Pancreas (tissue), 10 donors: ENCODE measurements around the gene WWC1. TPM values are rescaled to one million over a fixed set of nuclear protein-coding genes. Genes with fewer than 3 reads are reported as not detected.
A peak's percentile ranks its signal among the peaks of the same experiment; 100 is the strongest.

Experiments
- ATAC-seq, 4 donors: fragments of 200-7000 bp; cut with Tn5 transposase; one replicate each; pipeline versions ENCODE4 v1.8.0 to v1.9.1; 2020; ENCODE audit warnings: mild to moderate bottlenecking in 4 of 4, moderate library complexity in 4 of 4
- DNase-seq, 6 donors: peaks; one replicate each; pipeline ENCODE4 v3.0.0-alpha.2; 2020
- FAIRE-seq: peaks from 2 replicates; lab custom pipeline; 2012; peaks lifted over from hg19 to GRCh38; lab: Jason Lieb, UNC
- H3K27ac ChIP-seq, 4 donors: fragments of 200-600 bp; sonication (generic); 1 replicate in 3 of 4; 2 replicates in 1 of 4; pipeline versions ENCODE4 v1.5.0 to v1.8.0; 2020
- H3K27me3 ChIP-seq, 4 donors: fragments of 200-600 bp; one replicate each; pipeline ENCODE4 v1.8.0; 2021
- H3K36me3 ChIP-seq, 3 donors: fragments of 200-600 bp; sonication (generic) in 1 of 3; one replicate each; pipeline versions ENCODE4 v1.5.0 to v1.8.0; 2020 to 2021
- H3K4me1 ChIP-seq, 3 donors: fragments of 200-600 bp; one replicate each; pipeline ENCODE4 v1.8.0; 2021
- H3K4me3 ChIP-seq, 4 donors: fragments of 200-600 bp; sonication (generic) in 2 of 4; one replicate each; pipeline versions ENCODE4 v1.5.0 to v1.8.0; 2020 to 2021
- H3K9me3 ChIP-seq, 4 donors: fragments of 200-600 bp; one replicate each; pipeline ENCODE4 v1.8.0; 2021
- CTCF ChIP-seq, 4 donors: fragments of 200-600 bp; sonication (generic) in 3 of 4; IDR thresholded peaks; one replicate each; pipeline versions ENCODE4 v1.5.0 to v1.8.0; 2021; ENCODE audit warnings: antibody characterized with exemption in 4 of 4
- WGBS, 2 donors: extraction: QIAGEN DNeasy Blood & Tissue Kit; methylation state at CpG; one replicate each; pipeline ENCODE4 v1.1.7; 2013; 5-methylcytosine and 5-hydroxymethylcytosine counted together
- intact Hi-C, 3 donors: fragments of 100-400 bp; cut with DNase I; formaldehyde crosslinking; loops; one replicate each; pipeline versions ENCODE4 v1.11.1 to v1.14.2; 2022
- polyA plus RNA-seq, 2 donors: library from polyadenylated mRNA; stranded (reverse); fragments of 200-250 nt; gene quantifications; one replicate each; pipeline ENCODE4 v1.2.3, GENCODE V29; 2013
- total RNA-seq, 6 donors: library from RNA; stranded (reverse); fragmentation: NEBNext Ultra II Directional in 4 of 6; extraction: Animal tissue kit (Norgen Biotek cat#: 25700) in 4 of 6; gene quantifications; one replicate each; pipeline versions ENCODE4 v1.2.1 to v1.2.4, GENCODE V29; 2021 to 2023
- donor health status: healthy with polysubstance abuse.
- donor health status: DM: no; HTN: no; CAD: no; lungs with moderate emphysema.
- donor health status: DM: no; HTN: no; CAD: no.
- donor health status: control.
- donor health status: control.
- donor health status: Bipolar disorder and iron deficiency.
- donor health status: DM: yes; HTN: yes; CAD: no.
- donor health status: DM: no; HTN: no; CAD: no.
- donor health status: DM: no; HTN: no; CAD: no.
- donor health status: DM: yes; HTN: yes; CAD: no.

Gene WWC1
- total and polyA plus RNA-seq, 8 donors: 35.0 to 54.2 (median 38.7) TPM

GRCh38 chr5:168471785-168472184, 180.3 kb downstream of the WWC1 start:
- TF ChIP-seq CTCF (IDR thresholded peaks at IDR 0.05): no peak
- ATAC-seq: no peak
- no peak for DNase-seq
- Histone ChIP-seq H3K27ac (no peak overlapping the region), H3K27me3 (no peaks in the 10 kb centered on the region), H3K36me3 (peaks cover 0 to 32% (median 0%) of the 10 kb centered on the region in 3 donors), H3K4me1 (no peaks in the 10 kb centered on the region), H3K9me3 (no peaks in the 10 kb centered on the region), H3K4me3 (no peak overlapping the region)
- FAIRE-seq: no peak
- WGBS, 2 donors: 85 to 95% methylated on average over 4 of the region's 4 CpGs
- intact Hi-C loops: no loop called here

- Histone ChIP-seq H3K36me3 (peaks cover 0 to 31% (median 0%) of the 10 kb centered on the region in 3 donors), H3K4me1 (no peaks in the 10 kb centered on the region), H3K4me3 (no peak overlapping the region), H3K27ac (no peak overlapping the region), H3K9me3 (no peaks in the 10 kb centered on the region), H3K27me3 (no peaks in the 10 kb centered on the region)
- intact Hi-C loops: no loop called here
- 83 to 88% methylated on average over 5 of the region's 5 CpGs for WGBS, 2 donors
- no peak for TF ChIP-seq CTCF (IDR thresholded peaks at IDR 0.05)
- FAIRE-seq (no peak), ATAC-seq (peak in 2 of 4 donors; percentile 54 to 75), DNase-seq (no peak)
Measured at GRCh38 chr5:168472329-168472728, 180.9 kb downstream of the WWC1 start.

GRCh38 chr5:168474319-168474718, 182.9 kb downstream of the WWC1 start:
- Histone ChIP-seq H3K27ac (no peak overlapping the region), H3K4me1 (no peaks in the 10 kb centered on the region), H3K27me3 (no peaks in the 10 kb centered on the region), H3K36me3 (peaks cover 0 to 11% (median 0%) of the 10 kb centered on the region in 3 donors), H3K9me3 (no peaks in the 10 kb centered on the region), H3K4me3 (no peak overlapping the region)
- TF ChIP-seq CTCF (IDR thresholded peaks at IDR 0.05): no peak
- 55 to 58% methylated on average over 1 of the region's 1 CpG for WGBS, 2 donors
- intact Hi-C loops: no loop called here
- ATAC-seq (no peak), FAIRE-seq (no peak), DNase-seq (no peak)

- H3K27ac ChIP-seq: no peak overlapping the region
- intact Hi-C loops: no loop called here
- no peak overlapping the region for H3K4me3 ChIP-seq
- no peaks in the 10 kb centered on the region for H3K9me3 ChIP-seq
- FAIRE-seq: no peak
- H3K4me1 ChIP-seq: no peaks in the 10 kb centered on the region
- peaks cover 0 to 8% (median 0%) of the 10 kb centered on the region in 3 donors for H3K36me3 ChIP-seq
- no peaks in the 10 kb centered on the region for H3K27me3 ChIP-seq
- TF ChIP-seq CTCF (IDR thresholded peaks at IDR 0.05): no peak
- no peak for ATAC-seq
- no peak for DNase-seq
- WGBS, 2 donors: 48 to 54% methylated on average over 7 of the region's 7 CpGs
Measured at GRCh38 chr5:168477060-168477459, 185.6 kb downstream of the WWC1 start.

- no peak for DNase-seq
- H3K4me1 ChIP-seq: no peaks in the 10 kb centered on the region
- no peak overlapping the region for H3K27ac ChIP-seq
- TF ChIP-seq CTCF (IDR thresholded peaks at IDR 0.05): no peak
- ATAC-seq: no peak
- H3K36me3 ChIP-seq: peaks cover 0 to 3% (median 0%) of the 10 kb centered on the region in 3 donors
- no peaks in the 10 kb centered on the region for H3K9me3 ChIP-seq
- 71 to 76% methylated on average over 3 of the region's 3 CpGs for WGBS, 2 donors
- no peak overlapping the region for H3K4me3 ChIP-seq
- intact Hi-C loops: no loop called here
- H3K27me3 ChIP-seq: no peaks in the 10 kb centered on the region
- FAIRE-seq: no peak
Measured at GRCh38 chr5:168479166-168479565, 187.7 kb downstream of the WWC1 start.
